Transverse colon (tissue), 4 donors: ENCODE results near the gene HHIPL1. TPM values are rescaled to one million over a fixed set of nuclear protein-coding genes. Genes with fewer than 3 reads are reported as not detected.

Source experiments
- DNase-seq: peaks from one replicate; pipeline ENCODE4 v3.0.0-alpha.2; 2019
- H3K27ac ChIP-seq, 4 donors: fragments of 200-600 bp; sonication (generic); 2 replicates each; pipeline ENCODE4 v1.5.1; 2016 to 2018; ENCODE audit warnings: inconsistent platforms in 4 of 4
- H3K27me3 ChIP-seq: fragments of 200-600 bp; sonication (generic); 2 replicates; pipeline ENCODE4 v1.5.1; 2017; ENCODE audit warnings: inconsistent platforms
- H3K36me3 ChIP-seq, 4 donors: fragments of 200-600 bp; sonication (generic); 2 replicates each; pipeline ENCODE4 v1.5.1; 2017 to 2019; ENCODE audit warnings: inconsistent platforms in 4 of 4
- H3K4me1 ChIP-seq, 4 donors: fragments of 200-600 bp; sonication (generic); 2 replicates each; pipeline ENCODE4 v1.5.1; 2017 to 2020; ENCODE audit warnings: inconsistent platforms in 4 of 4
- H3K4me3 ChIP-seq, 4 donors: fragments of 200-600 bp; sonication (generic); 1 replicate in 1 of 4; 2 replicates in 3 of 4; pipeline versions ENCODE4 v1.5.1 to v1.6.1; 2017 to 2019; ENCODE audit warnings: inconsistent platforms in 4 of 4
- H3K9me3 ChIP-seq, 2 donors: fragments of 200-600 bp; sonication (generic); 2 replicates each; pipeline ENCODE4 v1.5.1; 2017 to 2019; ENCODE audit warnings: inconsistent platforms in 2 of 2
- EP300 ChIP-seq: sonication (generic); formaldehyde crosslinking; IDR thresholded peaks from one replicate; pipeline ENCODE4 v1.6.1; 2017; ENCODE audit warnings: antibody characterized with exemption, low read depth
- POLR2A ChIP-seq: fragments of 450-650 bp; IDR thresholded peaks from one replicate; pipeline ENCODE4 v1.6.1; 2016; ENCODE audit warnings: antibody characterized with exemption, mild to moderate bottlenecking, moderate library complexity
- POLR2AphosphoS5 ChIP-seq, 3 donors: sonication (generic); formaldehyde crosslinking; IDR thresholded peaks; one replicate each; pipeline ENCODE4 v1.6.1; 2016; ENCODE audit warnings: antibody characterized with exemption in 3 of 3
- WGBS, 2 donors: methylation state at CpG; one replicate each; pipeline ENCODE4 v1.1.5; 2018; ENCODE audit warnings: low coverage in 1 of 2; 5-methylcytosine and 5-hydroxymethylcytosine counted together
- in situ Hi-C, 4 donors: fragments of 200-750 bp; cut with MboI; loops; one replicate each; pipeline versions ENCODE4 v1.15.0 to v1.15.1; 2017; ENCODE audit warnings: low sequenced_read_pairs in 3 of 4, low pct_ligation_motif_present in 1 of 4, low pct_unique_long_range_greater_than_20kb in 1 of 4
- intact Hi-C: fragments of 100-400 bp; cut with DNase I; formaldehyde crosslinking; loops from one replicate; pipeline ENCODE4 v1.15.1; 2023; ENCODE audit warnings: low total_unique reads
- total RNA-seq, 4 donors: library from RNA; depleted of rRNA; stranded (reverse); fragments of >200 nt; gene quantifications; one replicate each; pipeline ENCODE4 v1.1.0, GENCODE V29; 2016
- TF ChIP-seq, protein P1 (sequence below), 5 experiments: fragments of 200-600 bp in 3 of 5; fragments of 450-650 bp in 2 of 5; sonication (generic) in 3 of 5; IDR thresholded peaks; 1 replicate in 2 of 5; 2 replicates in 3 of 5; pipeline ENCODE4 v1.5.1; 2016 to 2017; ENCODE audit warnings: antibody characterized with exemption in 5 of 5, inconsistent platforms in 3 of 5, mild to moderate bottlenecking in 2 of 5, moderate library complexity in 1 of 5

The HHIPL1 gene
- total RNA-seq, 4 donors from 2014 or later = 0.40 to 31.0 (median 0.87) TPM

DNA sequence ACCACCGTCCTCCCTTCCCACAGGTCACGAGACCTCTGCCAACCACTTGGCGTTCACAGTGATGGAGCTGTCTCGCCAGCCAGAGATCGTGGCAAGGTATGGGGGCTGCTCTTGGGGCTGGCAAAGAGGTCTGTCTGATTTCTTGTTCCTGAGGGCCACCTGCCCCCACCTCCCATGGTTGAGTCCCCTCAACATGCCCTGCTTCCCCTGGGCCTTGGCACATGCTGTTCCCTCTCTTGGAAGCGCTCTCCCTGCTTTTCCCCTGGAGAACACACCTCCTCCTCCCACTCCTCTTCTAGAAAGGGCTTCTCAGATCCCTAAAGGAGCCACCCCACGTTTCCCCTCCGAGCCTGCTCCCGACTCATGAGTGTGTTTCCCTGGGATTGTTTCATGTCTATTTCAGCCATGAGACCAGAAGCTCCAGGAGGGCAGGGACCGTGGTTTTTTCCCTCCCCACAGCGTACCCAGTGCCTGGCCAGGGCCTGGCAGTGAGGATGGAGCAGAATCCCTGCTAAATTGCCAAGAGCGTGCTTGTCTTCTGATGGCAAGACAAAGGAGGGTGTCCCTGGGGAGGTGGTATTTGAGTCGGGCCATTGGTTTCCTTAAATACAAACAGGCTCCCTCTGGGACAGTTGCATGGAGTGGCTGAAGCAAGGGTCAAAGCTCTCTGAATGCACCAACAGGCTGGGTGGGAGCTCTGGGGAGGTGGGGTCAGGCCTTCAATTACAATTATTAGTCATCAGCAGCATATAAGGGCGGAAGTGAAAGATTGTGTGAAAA, 73.3 kb downstream of the HHIPL1 start:
- TF ChIP-seq POLR2A (no peak), POLR2AphosphoS5 (IDR thresholded peaks at IDR 0.05) (no peak), EP300 (no peak)
- TF ChIP-seq, protein P1, sequence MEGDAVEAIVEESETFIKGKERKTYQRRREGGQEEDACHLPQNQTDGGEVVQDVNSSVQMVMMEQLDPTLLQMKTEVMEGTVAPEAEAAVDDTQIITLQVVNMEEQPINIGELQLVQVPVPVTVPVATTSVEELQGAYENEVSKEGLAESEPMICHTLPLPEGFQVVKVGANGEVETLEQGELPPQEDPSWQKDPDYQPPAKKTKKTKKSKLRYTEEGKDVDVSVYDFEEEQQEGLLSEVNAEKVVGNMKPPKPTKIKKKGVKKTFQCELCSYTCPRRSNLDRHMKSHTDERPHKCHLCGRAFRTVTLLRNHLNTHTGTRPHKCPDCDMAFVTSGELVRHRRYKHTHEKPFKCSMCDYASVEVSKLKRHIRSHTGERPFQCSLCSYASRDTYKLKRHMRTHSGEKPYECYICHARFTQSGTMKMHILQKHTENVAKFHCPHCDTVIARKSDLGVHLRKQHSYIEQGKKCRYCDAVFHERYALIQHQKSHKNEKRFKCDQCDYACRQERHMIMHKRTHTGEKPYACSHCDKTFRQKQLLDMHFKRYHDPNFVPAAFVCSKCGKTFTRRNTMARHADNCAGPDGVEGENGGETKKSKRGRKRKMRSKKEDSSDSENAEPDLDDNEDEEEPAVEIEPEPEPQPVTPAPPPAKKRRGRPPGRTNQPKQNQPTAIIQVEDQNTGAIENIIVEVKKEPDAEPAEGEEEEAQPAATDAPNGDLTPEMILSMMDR (IDR thresholded peaks at IDR 0.05) = no peak
- intact Hi-C loops (no loop called here), in situ Hi-C loops (no loop called here)
- H3K27me3 ChIP-seq = no peaks in the 10 kb centered on the region
- WGBS, 2 donors = 44 to 74% methylated on average over 1 to 14 of the region's 14 CpGs
- no peaks in the 10 kb centered on the region for H3K4me1 ChIP-seq
- H3K9me3 ChIP-seq = no peaks in the 10 kb centered on the region
- DNase-seq = no peak
- no peak overlapping the region for H3K27ac ChIP-seq
- no peaks in the 10 kb centered on the region for H3K36me3 ChIP-seq
- no peak overlapping the region for H3K4me3 ChIP-seq

DNA sequence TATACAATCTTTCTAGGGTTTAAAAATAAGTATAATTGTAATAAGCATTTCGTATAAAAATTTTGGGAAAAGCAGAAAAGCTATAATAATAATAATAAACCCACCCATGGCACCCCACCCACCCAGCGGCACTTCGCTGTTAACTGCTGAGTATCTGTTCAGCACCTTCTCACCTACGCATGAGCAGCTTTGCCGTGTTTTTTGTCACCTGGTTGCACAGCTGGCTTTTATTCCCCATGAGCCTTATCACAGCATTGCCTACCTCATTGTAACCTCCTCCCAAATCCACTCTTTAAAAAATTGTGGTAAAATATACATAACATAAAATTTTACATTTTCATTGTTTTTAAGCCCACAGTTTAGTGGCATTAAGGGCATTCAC, 73.9 kb downstream of the HHIPL1 start:
- WGBS, 2 donors = 69 to 73% methylated on average over 4 to 5 of the region's 5 CpGs
- no peaks in the 10 kb centered on the region for H3K9me3 ChIP-seq
- no peak overlapping the region for H3K4me3 ChIP-seq
- intact Hi-C loops (no loop called here), in situ Hi-C loops (no loop called here)
- H3K27me3 ChIP-seq = no peaks in the 10 kb centered on the region
- H3K36me3 ChIP-seq = no peaks in the 10 kb centered on the region
- H3K27ac ChIP-seq = no peak overlapping the region
- DNase-seq = no peak
- H3K4me1 ChIP-seq = no peaks in the 10 kb centered on the region
- TF ChIP-seq POLR2AphosphoS5 (IDR thresholded peaks at IDR 0.05) (no peak), POLR2A (no peak), EP300 (no peak)
- TF ChIP-seq, protein P1 (IDR thresholded peaks at IDR 0.05) = no peak

DNA sequence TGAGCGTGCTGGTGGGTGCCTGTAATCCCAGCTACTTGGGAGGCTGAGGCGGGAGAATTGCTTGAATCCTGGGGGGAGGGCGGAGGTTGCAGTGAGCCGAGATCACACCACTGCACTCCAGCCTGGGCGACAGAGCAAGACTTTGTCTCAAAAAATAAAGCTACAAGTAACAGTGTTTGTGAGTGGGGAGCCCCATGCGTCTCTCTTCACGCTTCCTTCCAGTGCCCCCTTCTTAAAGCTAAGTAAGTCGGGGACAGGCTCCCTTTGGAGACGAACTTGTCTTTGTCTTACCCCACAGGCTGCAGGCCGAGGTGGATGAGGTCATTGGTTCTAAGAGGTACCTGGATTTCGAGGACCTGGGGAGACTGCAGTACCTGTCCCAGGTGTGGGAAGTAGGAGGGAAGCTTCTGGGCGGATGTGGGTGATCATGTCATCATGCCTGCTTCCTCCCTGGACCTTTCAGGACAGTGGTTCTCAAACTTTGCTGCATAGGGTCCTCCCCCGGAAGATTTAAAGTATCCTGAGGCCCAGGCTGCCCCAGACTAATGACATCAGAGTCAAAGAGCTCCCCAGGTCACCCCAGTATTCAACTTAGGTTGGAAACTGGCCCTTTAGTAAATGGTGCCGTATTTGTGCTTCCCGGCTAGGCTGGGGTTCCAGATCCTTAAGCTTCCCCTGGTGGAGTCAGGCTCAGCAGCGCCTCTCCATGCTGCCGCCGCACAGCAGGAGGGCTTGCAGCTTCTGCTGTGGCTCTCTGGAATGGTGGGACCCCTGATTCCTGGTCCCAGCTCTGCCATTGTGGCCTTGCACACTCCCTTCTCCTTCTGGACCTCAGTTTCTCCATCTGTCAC, 76.2 kb downstream of the HHIPL1 start:
- Histone ChIP-seq H3K27me3 (no peaks in the 10 kb centered on the region), H3K4me3 (no peak overlapping the region), H3K9me3 (no peaks in the 10 kb centered on the region), H3K27ac (no peak overlapping the region), H3K4me1 (no peaks in the 10 kb centered on the region), H3K36me3 (no peaks in the 10 kb centered on the region)
- TF ChIP-seq POLR2AphosphoS5 (IDR thresholded peaks at IDR 0.05) = no peak
- no peak for TF ChIP-seq POLR2A
- no peak for TF ChIP-seq EP300
- TF ChIP-seq, protein P1 (IDR thresholded peaks at IDR 0.05) = no peak
- WGBS, 2 donors = 88 to 97% methylated on average over 12 to 18 of the region's 18 CpGs
- in situ Hi-C loops = loop anchor here in 2 of 4 donors (10.0 kb wide), 1 partner anchor 164 kb away; no protein-coding TSS in a partner anchor
- DNase-seq = no peak
- intact Hi-C loops = no loop called here

DNA sequence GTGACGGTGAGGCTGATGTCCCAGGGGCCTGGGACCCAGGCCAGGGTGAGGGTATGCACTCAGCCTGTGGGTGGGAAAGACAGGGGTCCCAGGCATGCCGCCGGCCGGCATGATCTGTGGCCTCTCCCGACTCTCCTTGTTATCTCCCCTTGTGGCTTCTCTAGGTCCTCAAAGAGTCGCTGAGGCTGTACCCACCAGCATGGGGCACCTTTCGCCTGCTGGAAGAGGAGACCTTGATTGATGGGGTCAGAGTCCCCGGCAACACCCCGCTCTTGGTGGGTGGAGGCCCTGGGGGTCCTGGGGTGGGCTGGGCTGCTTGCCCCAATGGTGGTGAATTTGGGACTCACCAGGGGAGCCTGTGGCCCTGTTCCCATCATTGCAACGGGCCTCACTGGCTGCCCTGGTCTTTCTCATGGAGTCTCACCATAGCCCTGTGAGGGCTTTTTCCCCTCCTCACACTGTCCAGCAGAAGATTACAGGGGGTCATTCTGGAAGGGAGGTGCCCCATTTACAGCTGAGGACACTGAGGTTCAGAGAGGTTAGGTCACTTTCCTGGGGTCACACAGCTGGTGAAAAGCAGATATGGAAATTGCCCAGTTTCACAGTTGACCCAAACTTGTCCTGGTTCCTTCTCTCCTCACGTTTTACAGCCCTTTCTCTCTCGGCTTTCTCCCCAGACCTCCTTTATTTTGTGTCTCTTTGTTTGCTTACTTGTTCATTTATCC, 77.0 kb downstream of the HHIPL1 start:
- Histone ChIP-seq H3K36me3 (no peaks in the 10 kb centered on the region), H3K9me3 (no peaks in the 10 kb centered on the region), H3K27me3 (no peaks in the 10 kb centered on the region), H3K4me3 (no peak overlapping the region), H3K27ac (no peak overlapping the region), H3K4me1 (no peaks in the 10 kb centered on the region)
- in situ Hi-C loops (loop anchor here in 2 of 4 donors (10.0 kb wide), 1 partner anchor 163 kb away; no protein-coding TSS in a partner anchor), intact Hi-C loops (no loop called here)
- no peak for DNase-seq
- 50 to 67% methylated on average over 2 to 12 of the region's 12 CpGs for WGBS, 2 donors
- TF ChIP-seq POLR2A (no peak), EP300 (no peak), POLR2AphosphoS5 (IDR thresholded peaks at IDR 0.05) (no peak)
- TF ChIP-seq, protein P1 (IDR thresholded peaks at IDR 0.05) = no peak
